Liver (tissue), 3 donors: ENCODE results near the gene LHPP.

Experiments used
- CTCF ChIP-seq: fragments of 150-350 bp; IDR thresholded peaks from 2 replicates; pipeline ENCODE4 v1.5.1; 2017; ENCODE audit warnings: improper control_type of control experiment, low read depth, low read length; ENCODE audit not compliant: missing input control
- EGR1 ChIP-seq, 2 donors: IDR thresholded peaks; 2 replicates each; pipeline ENCODE4 v1.6.1; 2016 to 2018; ENCODE audit warnings: antibody characterized with exemption in 2 of 2, low read depth in 2 of 2
- HNF4A ChIP-seq, 2 donors: conservative IDR thresholded peaks; 2 replicates each; pipeline ENCODE4 v1.6.1; 2016; ENCODE audit warnings: antibody characterized with exemption in 2 of 2, mild to moderate bottlenecking in 2 of 2
- JUND ChIP-seq, 2 donors: IDR thresholded peaks; 2 replicates each; pipeline ENCODE4 v1.6.1; 2016; ENCODE audit warnings: antibody characterized with exemption in 2 of 2
- MAX ChIP-seq: IDR thresholded peaks from 2 replicates; pipeline ENCODE4 v1.6.1; 2016; ENCODE audit warnings: antibody characterized with exemption
- RAD21 ChIP-seq, 2 donors: IDR thresholded peaks; 2 replicates each; pipeline ENCODE4 v1.6.1; 2016; ENCODE audit warnings: antibody characterized with exemption in 2 of 2, mild to moderate bottlenecking in 2 of 2
- RXRA ChIP-seq, 2 donors: IDR thresholded peaks; 2 replicates each; pipeline ENCODE4 v1.6.1; 2017 to 2018; ENCODE audit warnings: antibody characterized with exemption in 2 of 2, mild to moderate bottlenecking in 1 of 2
- SP1 ChIP-seq: IDR thresholded peaks from 2 replicates; pipeline ENCODE4 v1.6.1; 2018; ENCODE audit warnings: antibody characterized with exemption, mild to moderate bottlenecking
- ZBTB33 ChIP-seq: IDR thresholded peaks from 2 replicates; pipeline ENCODE4 v1.6.1; 2016; ENCODE audit warnings: antibody characterized with exemption
- donor health status: healthy.
- donor health status: healthy.

GRCh38 chr10:124496150-124496549 is 34.5 kb downstream of the LHPP start:
- TF ChIP-seq CTCF (no peak), MAX (no peak), EGR1 (IDR thresholded peaks at IDR 0.05; ENCODE audit: low read depth in 2 of 2) (no peak), RXRA (IDR thresholded peaks at IDR 0.05) (no peak), JUND (IDR thresholded peaks at IDR 0.05) (no peak), SP1 (no peak), HNF4A (conservative IDR thresholded peaks at IDR 0.05) (no peak), RAD21 (IDR thresholded peaks at IDR 0.05) (no peak), ZBTB33 (no peak)
